Tongue (tissue), 2 donors: Measurements from ENCODE around the gene NLGN4X. TPM values are rescaled to one million over a fixed set of nuclear protein-coding genes. Genes with fewer than 3 reads are reported as not detected.
A peak's percentile ranks its signal among the peaks of the same experiment; 100 is the strongest.

ENCODE experiments used
- DNase-seq: peaks from one replicate; pipeline ENCODE4 v3.0.0-alpha.2; 2015
- total RNA-seq: library from RNA; depleted of rRNA; stranded (reverse); fragments of >200 nt; gene quantifications from one replicate; pipeline ENCODE4 v1.2.3, GENCODE V29; 2014

NLGN4X gene
- total RNA-seq, result 11.3 TPM

DNA sequence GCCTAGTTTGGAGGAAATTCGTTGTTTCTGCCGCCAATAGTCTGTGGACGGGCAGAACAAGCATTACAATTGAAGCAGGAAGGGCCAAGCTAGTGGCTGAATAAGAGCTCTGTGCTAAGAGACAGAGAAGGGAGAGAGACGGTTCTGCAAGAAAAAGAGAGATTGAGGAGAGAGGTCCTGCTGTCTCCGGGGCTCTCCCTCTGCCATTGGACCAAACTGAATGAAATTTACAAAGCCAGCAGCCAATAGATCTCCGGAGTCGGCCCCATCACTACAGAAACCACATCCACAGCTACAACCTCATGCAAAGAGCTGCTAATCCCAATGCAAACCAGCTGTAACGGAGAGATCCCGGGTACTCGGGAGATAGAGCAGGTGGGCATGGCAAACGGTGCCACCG is at the start of gene NLGN4X:
Gene NLGN4X (minus strand): TSS at position 148 of the 400 bp plus-strand sequence. CDS start 77,401 bp downstream, outside the sequence.
- DNase-seq, result peak; percentile 28

DNA sequence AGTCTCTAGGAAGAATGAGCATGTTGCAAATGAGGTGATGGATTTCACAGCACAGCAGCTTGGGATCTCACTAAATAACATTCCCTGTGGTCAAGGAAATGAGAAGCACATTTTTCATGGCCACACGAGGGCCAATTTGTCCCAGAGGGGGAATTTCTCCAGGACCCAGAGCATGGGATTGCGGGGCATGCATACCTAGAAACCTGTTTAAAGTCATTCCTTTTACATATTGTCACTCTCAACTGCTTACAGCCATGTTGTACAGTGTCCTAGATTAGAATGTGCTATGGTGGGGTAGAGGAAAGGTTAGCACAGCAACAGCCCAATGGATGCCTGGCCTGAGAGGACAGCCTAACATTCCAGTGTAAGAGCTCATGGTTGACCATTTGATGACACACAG is 37.4 kb upstream of the NLGN4X start:
- DNase-seq, result no peak

- no peak for DNase-seq
These were observed 34.3 kb upstream of the NLGN4X start for GRCh38 chrX:6262959-6263358.

GRCh38 chrX:6257025-6257424 is 28.4 kb upstream of the NLGN4X start:
- no peak for DNase-seq

DNA sequence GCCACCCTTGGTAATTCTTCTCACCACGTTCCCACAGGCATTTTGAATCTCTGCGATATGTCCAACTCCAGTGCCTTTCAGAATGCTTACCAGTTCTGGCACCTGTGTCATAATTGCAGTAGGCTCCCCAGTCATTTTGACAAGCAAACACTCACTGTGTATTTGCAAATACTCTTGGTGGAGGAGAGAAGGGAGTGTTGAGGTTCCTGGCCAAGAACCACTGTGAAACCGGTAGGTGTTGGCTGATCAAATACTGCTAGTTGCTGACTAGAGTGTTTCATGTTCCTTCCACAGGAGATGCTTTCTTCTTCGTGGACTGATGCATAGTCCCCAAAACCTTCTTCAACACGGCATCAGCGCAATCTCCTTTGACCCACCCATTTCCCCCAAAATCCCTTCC is 16.0 kb upstream of the NLGN4X start:
- DNase-seq, result no peak

DNA sequence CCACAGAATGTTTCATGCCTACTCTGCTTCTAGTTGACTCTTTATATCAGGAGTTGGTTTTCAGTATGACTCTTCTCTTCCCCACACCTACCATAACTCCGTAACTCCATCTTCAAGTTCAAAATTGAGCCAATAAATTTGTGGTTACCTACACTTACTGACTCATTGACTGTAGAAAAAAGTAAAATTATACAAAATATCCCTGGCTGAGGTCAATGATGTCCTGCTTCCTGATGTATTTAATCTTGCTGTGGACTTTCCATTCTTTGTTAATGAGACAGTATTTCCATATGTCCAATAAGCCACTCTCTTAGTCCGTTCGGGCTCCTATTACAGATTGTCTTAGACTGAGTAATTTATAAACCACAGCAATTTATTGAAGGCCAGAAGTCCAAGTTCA is 9.9 kb upstream of the NLGN4X start:
- DNase-seq, result no peak

DNA sequence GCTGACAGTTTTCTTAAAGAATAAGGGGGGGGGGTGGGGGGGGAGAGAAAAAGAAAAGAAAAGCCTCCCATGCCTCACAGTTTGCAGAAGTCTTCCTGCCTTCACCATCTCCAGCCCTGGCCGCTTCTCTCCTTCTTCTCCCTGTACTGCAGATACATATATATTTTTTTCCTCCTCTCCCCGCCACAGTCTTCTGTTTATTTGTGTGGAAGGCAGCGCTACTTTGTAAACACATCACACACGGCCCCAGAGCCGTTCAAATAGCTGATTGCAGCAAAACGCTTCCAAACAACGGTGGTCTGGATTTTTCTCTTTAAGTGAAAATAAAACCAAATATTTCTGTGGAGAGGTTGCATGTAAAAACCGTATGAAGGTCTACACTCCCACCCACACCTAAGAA is 732 bp downstream of the NLGN4X start:
- no peak for DNase-seq

DNA sequence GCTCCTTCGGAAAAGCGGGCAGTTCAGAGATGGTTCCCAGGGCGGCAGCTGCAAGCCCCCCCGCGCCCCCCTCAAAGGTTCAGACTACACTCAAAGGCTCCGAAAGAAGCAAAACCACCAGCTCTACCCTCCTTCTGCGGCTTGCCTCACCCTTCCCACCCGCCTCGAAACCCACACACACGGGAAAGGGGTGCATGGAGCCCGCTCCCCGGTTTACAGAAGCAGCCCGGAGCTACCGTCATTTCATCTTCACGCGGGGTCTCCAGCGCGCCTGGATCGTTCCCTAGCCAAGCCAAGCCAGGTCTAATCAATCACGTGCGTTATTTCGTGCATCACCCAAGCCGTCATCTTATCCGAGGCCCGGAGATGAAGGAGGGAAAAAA is 1.2 kb downstream of the NLGN4X start:
- DNase-seq, result peak; percentile 9

DNA sequence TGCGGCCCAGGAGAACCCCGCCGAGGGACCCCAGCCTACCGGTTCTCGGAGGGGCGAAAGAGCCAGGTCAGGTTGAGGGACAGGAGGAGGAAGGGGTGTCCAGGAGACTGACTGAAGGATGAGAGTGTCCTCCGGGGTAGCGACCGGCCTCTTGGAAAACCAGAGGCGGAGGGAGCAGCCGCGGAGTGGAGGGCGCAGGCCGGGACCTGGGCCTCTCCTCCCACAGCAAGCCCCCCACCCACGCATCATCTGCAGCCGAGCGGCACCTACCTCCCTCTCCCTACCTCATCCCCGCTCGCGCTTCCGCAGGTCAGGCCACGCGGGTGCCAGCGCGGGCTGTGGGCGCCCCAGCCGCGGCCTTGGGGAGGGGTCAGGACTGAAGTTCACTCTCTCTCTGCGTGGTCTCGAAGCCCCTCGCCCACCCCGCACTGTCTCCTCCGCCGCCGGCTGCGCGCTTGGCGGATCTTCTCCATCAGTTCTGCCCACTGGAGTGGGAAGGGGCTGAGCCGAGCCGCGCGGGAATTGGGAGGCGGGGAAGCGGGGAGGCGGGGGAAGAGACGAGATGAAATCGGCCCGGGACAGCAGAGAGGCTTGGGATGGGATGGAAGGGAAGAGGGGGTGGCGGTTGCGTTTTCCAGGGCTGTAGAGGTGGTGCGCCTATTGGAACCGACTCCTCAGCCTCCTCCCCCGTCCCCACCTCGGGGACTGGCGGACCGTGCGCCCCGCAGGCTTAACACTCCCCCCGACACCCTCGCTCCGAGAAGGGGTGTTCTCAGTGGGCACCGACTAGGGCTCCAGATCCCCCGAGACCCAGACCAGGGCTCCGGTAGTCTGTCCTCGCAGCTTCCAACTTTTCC is 1.8 kb downstream of the NLGN4X start:
- DNase-seq, result peak; percentile 43

- DNase-seq, result peak; percentile 31
These were observed 2.6 kb downstream of the NLGN4X start for GRCh38 chrX:6225911-6226595.

- DNase-seq, result no peak
These were observed 3.3 kb downstream of the NLGN4X start for GRCh38 chrX:6225288-6225910.

DNA sequence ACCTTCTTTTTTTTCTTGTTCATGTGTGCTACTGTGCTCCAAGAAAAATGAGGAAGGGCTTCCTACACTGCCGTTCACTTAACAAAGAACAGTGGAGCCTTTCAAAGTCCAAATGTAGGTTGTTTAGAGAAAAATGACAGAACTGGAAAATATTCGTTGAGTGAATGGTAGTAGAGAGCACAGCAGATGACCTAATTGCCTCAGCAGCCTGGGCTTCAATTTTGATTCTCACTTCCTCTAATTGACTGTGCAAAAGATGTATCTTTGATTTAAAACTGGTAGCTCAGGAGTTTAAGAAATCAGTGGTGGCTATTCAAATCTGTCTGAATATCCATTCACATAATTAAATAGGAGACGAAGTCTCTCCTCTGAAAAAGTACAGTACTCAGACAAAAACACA is 5.2 kb downstream of the NLGN4X start:
- DNase-seq, result no peak

DNA sequence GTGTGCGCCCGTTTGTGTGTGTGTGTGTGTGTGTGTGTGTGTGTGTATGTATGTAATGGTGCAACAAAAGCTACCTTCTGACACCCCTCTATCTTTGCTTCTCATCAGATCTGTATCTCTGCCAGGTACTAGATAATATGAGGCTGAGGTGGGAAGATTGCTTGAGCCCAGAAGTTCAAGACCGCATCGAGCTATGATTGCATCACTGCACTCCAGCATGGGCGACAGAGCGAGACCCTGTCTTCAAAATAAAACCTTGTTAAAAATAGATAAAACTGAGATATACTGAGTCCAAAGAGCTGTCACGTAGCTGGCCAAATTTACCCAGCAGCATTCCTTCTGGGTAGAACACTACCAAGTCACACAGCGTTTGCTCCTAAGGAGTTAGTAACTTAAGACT is 18.4 kb downstream of the NLGN4X start:
- no peak for DNase-seq

- DNase-seq, result no peak
These were observed 25.0 kb downstream of the NLGN4X start for GRCh38 chrX:6203462-6204215.

- no peak for DNase-seq
These were observed 29.2 kb downstream of the NLGN4X start for GRCh38 chrX:6199486-6199885.

DNA sequence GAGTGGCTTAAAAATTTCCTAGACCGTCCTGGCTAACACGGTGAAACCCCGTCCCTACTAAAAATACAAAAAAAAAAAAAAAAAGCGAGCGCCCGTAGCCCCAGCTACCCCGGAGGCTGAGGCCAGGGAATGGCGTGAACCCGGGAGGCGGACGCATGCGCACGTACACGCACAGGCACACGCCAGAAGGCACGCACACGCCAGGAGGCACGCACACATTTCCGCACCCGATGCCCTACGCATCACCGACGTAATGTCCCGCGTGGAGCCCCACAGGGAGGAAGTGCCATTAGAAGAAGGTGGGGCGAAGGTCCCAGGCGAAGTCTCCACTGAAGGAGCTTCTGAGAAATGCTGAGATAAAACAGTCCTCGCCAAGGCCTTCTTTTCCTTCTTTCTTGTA is 41.4 kb downstream of the NLGN4X start:
- no peak for DNase-seq

DNA sequence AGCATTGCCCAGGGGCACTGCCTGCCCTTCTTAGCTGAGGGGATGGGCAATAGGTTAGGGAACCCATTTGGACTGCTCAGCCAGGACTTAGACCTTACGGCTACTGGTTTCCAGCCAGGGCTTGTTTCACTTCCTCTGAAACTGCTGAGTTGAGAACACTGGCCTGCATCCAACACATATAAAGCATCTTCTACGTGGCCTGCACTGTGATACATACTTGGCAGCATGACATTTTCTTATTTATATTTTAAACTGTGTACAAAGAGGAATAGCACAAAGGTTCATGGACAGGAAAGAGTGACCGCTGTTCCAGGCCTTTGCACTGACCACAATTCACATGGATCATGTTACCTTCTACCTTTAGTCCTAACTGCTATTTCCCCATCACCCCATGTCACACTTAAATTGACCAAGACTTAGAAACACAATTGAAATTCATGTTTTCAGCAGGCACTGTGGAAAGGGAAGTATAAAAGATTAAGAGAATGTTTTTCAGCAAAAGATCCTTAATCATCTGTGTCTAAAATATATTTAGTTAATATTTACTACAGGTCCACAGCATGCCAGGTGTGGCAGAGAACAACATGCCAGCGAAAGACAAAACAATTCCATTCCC is 43.7 kb downstream of the NLGN4X start:
- peak; percentile 8 for DNase-seq

DNA sequence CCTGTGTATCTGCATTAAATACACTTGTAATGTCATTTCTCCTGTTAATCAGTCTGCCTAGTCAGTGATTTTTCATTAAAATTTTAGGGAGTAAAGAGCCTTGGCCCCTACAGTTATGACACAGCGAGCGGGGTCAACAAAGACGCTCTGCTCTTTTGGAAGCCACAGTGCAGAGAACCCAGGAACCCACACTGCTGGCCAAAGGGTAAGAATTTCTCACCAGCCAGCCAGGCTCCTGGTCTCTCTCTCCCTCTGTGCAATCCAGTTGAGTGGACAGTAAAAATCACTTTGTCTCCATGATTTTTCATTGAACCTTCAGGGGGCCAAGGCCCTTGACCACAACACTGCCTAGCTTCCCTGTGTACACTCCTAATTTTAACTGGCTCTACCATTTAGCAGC is 52.8 kb downstream of the NLGN4X start:
- no peak for DNase-seq

GRCh38 chrX:6170424-6170823 is 58.2 kb downstream of the NLGN4X start:
- DNase-seq, result no peak

DNA sequence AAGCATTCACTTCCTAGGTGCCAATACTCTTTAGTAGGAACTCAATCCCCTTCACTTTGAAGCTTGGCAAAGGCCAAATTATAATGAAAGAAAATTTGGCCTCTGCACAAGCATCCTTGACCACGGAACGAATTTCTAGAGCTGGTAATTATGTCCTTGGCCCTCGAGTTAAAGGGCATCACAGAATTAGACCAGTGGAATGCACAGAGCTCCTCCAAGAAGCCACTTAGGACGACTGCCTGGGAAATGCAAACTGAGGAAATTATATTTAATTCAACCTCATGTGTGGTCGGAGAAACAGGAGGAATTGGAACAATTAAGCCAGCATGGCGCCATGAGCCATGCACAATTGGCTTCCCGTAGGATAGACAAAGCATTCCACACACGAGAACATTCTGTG is 59.3 kb downstream of the NLGN4X start:
- no peak for DNase-seq

GRCh38 chrX:6163721-6164120 is 64.9 kb downstream of the NLGN4X start:
- no peak for DNase-seq

DNA sequence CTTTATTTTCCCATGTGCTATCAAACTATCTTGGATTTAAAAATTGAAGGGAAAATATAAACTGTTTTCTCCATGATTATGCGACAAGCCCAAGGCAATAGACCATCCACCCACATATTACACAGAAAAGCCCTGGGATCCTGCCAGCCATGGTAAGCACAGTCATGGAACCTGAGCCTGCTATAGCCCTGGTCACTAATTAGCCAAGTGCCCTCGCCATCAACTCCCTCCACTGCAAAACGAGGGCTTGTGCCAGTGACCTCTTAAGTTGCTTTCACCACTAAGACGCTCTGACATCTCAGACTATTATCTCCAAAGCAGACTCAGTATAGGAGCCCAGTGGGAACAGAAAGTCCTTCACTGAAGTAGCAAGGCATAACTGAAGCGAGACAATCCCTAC is 69.2 kb downstream of the NLGN4X start:
- DNase-seq, result no peak
